Astrocyte of the spinal cord (primary cell): ENCODE results near the gene ARHGEF28.

Experiments used
- DNase-seq: peaks from one replicate; pipeline ENCODE4 v3.0.0; 2011; ENCODE audit warnings: low read depth, low spot score
- H3K4me3 ChIP-seq: 2 replicates; pipeline ENCODE4 v1.5.1; 2011; ENCODE audit warnings: low read depth, mild to moderate bottlenecking, low read length, moderate library complexity
- in situ Hi-C: cut with HindIII; loops from 2 replicates; pipeline ENCODE4 v1.10.0; 2017; ENCODE audit warnings: low sequenced_read_pairs
- TF ChIP-seq, protein P1 (sequence below): IDR thresholded peaks from 2 replicates; pipeline ENCODE4 v1.5.1; 2012; ENCODE audit warnings: low read depth, mild to moderate bottlenecking, low read length, inconsistent platforms

ARHGEF28 gene

DNA sequence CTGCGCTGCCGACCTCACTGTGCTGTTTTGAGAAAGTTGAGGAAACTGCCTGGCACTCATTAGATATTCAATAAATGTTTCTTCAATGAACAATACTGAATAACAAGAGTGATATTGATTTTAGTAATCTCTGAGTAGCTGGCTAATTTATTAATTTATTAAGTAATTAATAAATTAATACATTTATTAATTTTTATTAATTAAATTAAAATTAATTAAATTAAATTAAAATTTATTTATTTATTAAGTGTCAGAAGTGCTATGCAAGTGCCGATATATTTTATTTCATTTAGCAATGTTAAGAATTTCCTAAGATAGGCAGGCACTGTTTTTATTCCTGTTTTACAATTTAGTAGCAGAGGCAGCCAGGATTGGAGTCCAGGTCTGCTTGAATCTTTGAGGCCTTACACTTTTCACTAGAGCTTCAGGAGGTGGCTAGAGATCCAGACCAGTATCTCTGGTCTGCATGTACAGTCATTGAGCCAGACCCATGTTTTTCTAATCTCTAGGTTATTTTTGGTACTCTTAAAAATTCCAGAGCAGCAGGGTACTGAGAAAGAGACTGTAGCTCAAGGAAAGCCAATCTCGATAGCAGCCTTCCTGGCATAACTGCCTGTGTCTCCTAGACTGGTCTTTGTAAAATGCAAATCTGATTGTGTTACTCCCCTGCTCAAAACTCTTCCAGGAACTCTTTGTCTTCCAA lies 109.2 kb downstream of the ARHGEF28 start:
- in situ Hi-C loops: no loop called here
- peak; percentile 56 for DNase-seq
- H3K4me3 ChIP-seq: no peak overlapping the region
- TF ChIP-seq, protein P1, sequence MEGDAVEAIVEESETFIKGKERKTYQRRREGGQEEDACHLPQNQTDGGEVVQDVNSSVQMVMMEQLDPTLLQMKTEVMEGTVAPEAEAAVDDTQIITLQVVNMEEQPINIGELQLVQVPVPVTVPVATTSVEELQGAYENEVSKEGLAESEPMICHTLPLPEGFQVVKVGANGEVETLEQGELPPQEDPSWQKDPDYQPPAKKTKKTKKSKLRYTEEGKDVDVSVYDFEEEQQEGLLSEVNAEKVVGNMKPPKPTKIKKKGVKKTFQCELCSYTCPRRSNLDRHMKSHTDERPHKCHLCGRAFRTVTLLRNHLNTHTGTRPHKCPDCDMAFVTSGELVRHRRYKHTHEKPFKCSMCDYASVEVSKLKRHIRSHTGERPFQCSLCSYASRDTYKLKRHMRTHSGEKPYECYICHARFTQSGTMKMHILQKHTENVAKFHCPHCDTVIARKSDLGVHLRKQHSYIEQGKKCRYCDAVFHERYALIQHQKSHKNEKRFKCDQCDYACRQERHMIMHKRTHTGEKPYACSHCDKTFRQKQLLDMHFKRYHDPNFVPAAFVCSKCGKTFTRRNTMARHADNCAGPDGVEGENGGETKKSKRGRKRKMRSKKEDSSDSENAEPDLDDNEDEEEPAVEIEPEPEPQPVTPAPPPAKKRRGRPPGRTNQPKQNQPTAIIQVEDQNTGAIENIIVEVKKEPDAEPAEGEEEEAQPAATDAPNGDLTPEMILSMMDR: no peak

DNA sequence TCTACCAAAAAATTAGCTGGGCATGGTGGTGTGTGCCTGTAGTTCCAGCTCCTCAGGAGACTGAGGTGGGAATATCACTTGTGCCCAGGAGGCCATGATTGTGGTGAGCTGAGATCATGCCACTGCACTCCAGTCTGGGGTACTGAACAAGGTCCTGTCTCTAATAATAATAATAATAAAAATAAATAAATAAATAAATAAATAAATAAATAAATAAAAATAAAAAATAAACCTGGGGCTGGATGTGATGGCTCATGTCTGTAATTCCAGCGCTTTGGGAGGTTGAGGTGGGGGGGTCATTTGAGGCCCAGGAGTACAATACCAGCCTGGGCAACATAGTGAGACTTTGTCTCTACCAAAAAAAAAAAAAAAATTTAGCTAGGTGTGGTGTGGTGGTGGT lies 113.7 kb downstream of the ARHGEF28 start:
- TF ChIP-seq, protein P1: no peak
- in situ Hi-C loops: no loop called here
- DNase-seq: no peak
- H3K4me3 ChIP-seq: no peak overlapping the region

DNA sequence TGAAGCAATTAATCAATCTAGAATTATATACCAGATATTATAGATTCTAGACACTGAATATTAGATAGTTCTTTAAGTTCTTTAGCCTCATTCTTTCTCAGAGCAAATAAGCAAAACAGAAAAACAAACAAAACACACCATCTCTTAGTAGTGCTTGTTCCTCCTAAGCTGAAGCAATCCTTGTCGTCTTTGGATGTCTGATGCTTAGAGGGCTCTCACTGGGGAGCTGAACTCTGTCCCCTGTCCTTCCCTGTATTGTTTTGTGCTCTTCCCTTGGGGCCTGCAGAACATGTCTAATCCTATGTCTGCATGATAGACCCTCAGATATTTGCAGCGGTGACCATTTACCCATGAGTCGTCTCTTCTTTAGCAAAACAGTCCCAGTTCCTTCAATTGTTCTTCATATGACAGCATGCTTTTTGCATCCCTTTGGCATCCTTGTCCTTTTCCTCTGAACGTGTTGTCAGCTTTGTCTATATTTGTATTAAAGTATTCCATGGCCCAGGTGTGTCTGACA lies 114.3 kb downstream of the ARHGEF28 start:
- in situ Hi-C loops: no loop called here
- no peak overlapping the region for H3K4me3 ChIP-seq
- DNase-seq: no peak
- TF ChIP-seq, protein P1: no peak

DNA sequence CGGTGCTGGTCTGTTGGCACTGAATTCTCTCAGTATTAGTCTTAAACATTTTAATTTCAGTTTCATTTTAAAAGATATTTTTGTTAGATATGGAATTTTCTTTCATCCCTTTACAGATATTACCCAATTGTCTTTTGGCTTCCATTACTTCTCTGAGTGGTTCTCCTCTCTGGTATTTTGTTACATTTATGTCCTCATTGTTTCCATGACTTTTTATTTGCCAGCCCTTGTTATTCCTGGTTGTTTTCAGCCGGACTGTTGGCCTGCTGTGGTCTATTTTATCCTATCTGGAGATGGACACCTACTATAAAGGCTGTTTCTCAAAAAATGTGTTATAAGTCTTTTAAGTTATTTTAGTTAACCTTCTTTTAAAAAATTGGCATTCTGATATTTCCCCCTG lies 117.2 kb downstream of the ARHGEF28 start:
- H3K4me3 ChIP-seq: no peak overlapping the region
- no peak for DNase-seq
- TF ChIP-seq, protein P1: no peak
- in situ Hi-C loops: no loop called here

DNA sequence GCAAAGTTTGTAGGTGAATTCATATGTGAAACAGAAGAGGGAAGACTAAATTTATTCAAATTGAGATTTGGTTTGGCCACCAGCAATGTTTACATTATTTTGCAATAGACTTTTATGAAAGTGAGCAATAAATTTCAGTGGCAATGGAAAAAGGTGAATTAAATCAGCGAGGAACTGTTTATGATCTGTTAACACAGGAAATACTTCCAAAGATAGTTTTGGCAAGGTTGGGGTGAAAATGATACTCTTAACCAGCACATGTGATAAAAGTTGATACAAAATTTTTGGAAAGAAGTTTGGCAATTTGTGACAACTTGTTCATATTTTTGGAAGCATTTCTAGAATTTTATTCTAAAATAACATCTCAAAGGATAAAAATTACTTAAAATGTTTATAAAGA lies 119.8 kb downstream of the ARHGEF28 start:
- no peak overlapping the region for H3K4me3 ChIP-seq
- no peak for DNase-seq
- TF ChIP-seq, protein P1: no peak
- in situ Hi-C loops: no loop called here

DNA sequence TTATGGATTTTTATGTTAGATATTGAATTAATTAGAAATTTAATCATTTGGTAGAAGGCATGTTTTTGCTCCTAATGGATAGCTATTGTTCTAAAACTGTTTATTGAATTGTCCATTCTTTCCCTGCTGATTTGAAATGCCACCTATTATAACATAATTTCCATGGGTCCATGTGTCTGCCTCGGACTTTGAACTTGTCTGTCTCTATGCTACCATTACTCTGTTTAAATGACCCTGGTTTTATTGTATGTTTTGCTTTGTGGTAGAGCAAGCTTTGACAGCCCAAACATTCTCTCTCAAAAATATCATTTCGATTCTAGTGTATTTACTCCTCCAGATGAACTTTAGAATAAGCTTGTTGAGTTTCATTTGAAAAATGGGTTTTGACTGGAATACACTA lies 120.6 kb downstream of the ARHGEF28 start:
- in situ Hi-C loops: no loop called here
- no peak for DNase-seq
- TF ChIP-seq, protein P1: no peak
- no peak overlapping the region for H3K4me3 ChIP-seq
